GM18907 (cell line): ENCODE measurements around the gene CCT7.
A peak's percentile ranks its signal among the peaks of the same experiment; 100 is the strongest.
"Not testable (repeated sequence)": the region's sequence is repeated elsewhere in the genome, so short reads cannot be mapped to it uniquely, and the experiment has no call there.

Experiments
- ATAC-seq: cut with Tn5 transposase; IDR thresholded peaks from one replicate; pipeline ENCODE4 v1.9.1; 2021; ENCODE audit warnings: mild to moderate bottlenecking, moderate library complexity; ENCODE audit not compliant: unreplicated experiment

Gene CCT7

GRCh38 chr2:73233932-73234832, at the start of gene CCT7:
TSS of gene CCT7 (plus strand) at chr2:73234308. CDS start at chr2:73234379, 71 bp downstream.
- ATAC-seq, result peak; percentile 74

GRCh38 chr2:73185965-73186364, 48.1 kb upstream of the CCT7 start:
- no peak for ATAC-seq

GRCh38 chr2:73187549-73187948, 46.6 kb upstream of the CCT7 start:
- ATAC-seq, result no peak

GRCh38 chr2:73197579-73197978, 36.5 kb upstream of the CCT7 start:
- no peak for ATAC-seq

- not testable (repeated sequence) for ATAC-seq
These were observed 33.8 kb upstream of the CCT7 start for GRCh38 chr2:73200281-73200680.

GRCh38 chr2:73202156-73203054, 31.7 kb upstream of the CCT7 start, which contains the start of gene NOTO:
TSS of gene NOTO (plus strand) at chr2:73202574. CDS start at chr2:73202667, 93 bp downstream.
- no peak for ATAC-seq

- no peak for ATAC-seq
These were observed 30.9 kb upstream of the CCT7 start for GRCh38 chr2:73203055-73203681.

GRCh38 chr2:73205611-73206010, 28.5 kb upstream of the CCT7 start:
- no peak for ATAC-seq

- no peak for ATAC-seq
These were observed 25.9 kb upstream of the CCT7 start for GRCh38 chr2:73208258-73208657.

GRCh38 chr2:73210019-73210418, 24.1 kb upstream of the CCT7 start:
- no peak for ATAC-seq

- ATAC-seq, result no peak
These were observed 23.4 kb upstream of the CCT7 start for GRCh38 chr2:73210696-73211095.

- ATAC-seq, result no peak
These were observed 22.0 kb upstream of the CCT7 start for GRCh38 chr2:73212098-73212447.

- peak; percentile 77 for ATAC-seq
These were observed 21.5 kb upstream of the CCT7 start for GRCh38 chr2:73212448-73213176.

- peak; percentile 93 for ATAC-seq
These were observed 19.7 kb upstream of the CCT7 start, which contains the start of gene SMYD5 for GRCh38 chr2:73214120-73215035. TSS of gene SMYD5 (plus strand) at chr2:73214245. CDS start at chr2:73214267, 22 bp downstream.

GRCh38 chr2:73215254-73215653, 18.9 kb upstream of the CCT7 start:
- ATAC-seq, result no peak

- ATAC-seq, result no peak
These were observed 16.9 kb upstream of the CCT7 start for GRCh38 chr2:73217160-73217559.

- ATAC-seq, result no peak
These were observed 16.3 kb upstream of the CCT7 start for GRCh38 chr2:73217826-73218225.

GRCh38 chr2:73218298-73218697, 15.8 kb upstream of the CCT7 start:
- ATAC-seq, result no peak

GRCh38 chr2:73223821-73224220, 10.3 kb upstream of the CCT7 start:
- ATAC-seq, result no peak
